Caco-2 (cell line): Measurements from ENCODE around the gene SUMF2. TPM values are rescaled to one million over a fixed set of nuclear protein-coding genes. Genes with fewer than 3 reads are reported as not detected.

Experiments used
- BruUV-seq: library from RNA; stranded (reverse); fragments of 400-500 nt; replicated peaks from 2 replicates; lab custom pipeline; 2021; lab: Mats Ljungman, UMichigan
- CTCF ChIA-PET: fragments of 300-600 bp; sonication (Branson Sonifier 250); formaldehyde crosslinking; loops from one replicate; lab custom pipeline; 2022; ENCODE audit warnings: antibody characterized with exemption; lab: Charles Lee
- POLR2A ChIA-PET: fragments of 300-600 bp; sonication (Branson Sonifier 250); formaldehyde crosslinking; loops from one replicate; lab custom pipeline; 2022; ENCODE audit warnings: antibody characterized with exemption; lab: Charles Lee
- DNase-seq, 2 experiments: peaks; one replicate each; pipeline versions ENCODE4 v3.0.0 to v3.0.0-alpha.2; 2020 to 2022
- H3K27me3 ChIP-seq: replicated peaks from 2 replicates; pipeline ENCODE4 v1.6.0; 2011; ENCODE audit warnings: low read length; ENCODE audit not compliant: control insufficient read depth, insufficient read depth
- H3K36me3 ChIP-seq: 2 replicates; pipeline ENCODE4 v1.5.1; 2011; ENCODE audit warnings: low read length; ENCODE audit not compliant: control insufficient read depth, insufficient read depth
- H3K4me1 ChIP-seq: fragments of 250-450 bp; sonication (Bioruptor Pico); 2 replicates; pipeline ENCODE4 v1.5.1; 2020; ENCODE audit warnings: mild to moderate bottlenecking
- H3K4me3 ChIP-seq: 2 replicates; pipeline ENCODE4 v1.5.1; 2011; ENCODE audit warnings: low read depth, mild to moderate bottlenecking, control low read depth, low read length
- H3K9me3 ChIP-seq: fragments of 250-450 bp; sonication (Bioruptor Pico); 2 replicates; pipeline ENCODE4 v1.5.1; 2020; ENCODE audit warnings: mild to moderate bottlenecking, moderate library complexity
- H3K27ac Mint-ChIP-seq: one replicate; pipeline ENCODE4 v1.8.0; 2022; ENCODE audit warnings: mixed read lengths; ENCODE audit not compliant: unreplicated experiment
- H3K27me3 Mint-ChIP-seq: one replicate; pipeline ENCODE4 v1.8.0; 2022; ENCODE audit warnings: mixed read lengths; ENCODE audit not compliant: insufficient read depth, unreplicated experiment
- H3K36me3 Mint-ChIP-seq: one replicate; pipeline ENCODE4 v1.8.0; 2022; ENCODE audit warnings: mild to moderate bottlenecking, mixed read lengths; ENCODE audit not compliant: insufficient read depth, unreplicated experiment
- H3K4me1 Mint-ChIP-seq: one replicate; pipeline ENCODE4 v1.8.0; 2022; ENCODE audit warnings: low read depth, mixed read lengths; ENCODE audit not compliant: unreplicated experiment
- H3K4me3 Mint-ChIP-seq: one replicate; pipeline ENCODE4 v1.8.0; 2022; ENCODE audit warnings: mild to moderate bottlenecking, moderate library complexity, mixed read lengths; ENCODE audit not compliant: unreplicated experiment
- H3K9me3 Mint-ChIP-seq: one replicate; pipeline ENCODE4 v1.8.0; 2022; ENCODE audit warnings: mixed read lengths; ENCODE audit not compliant: unreplicated experiment
- intact Hi-C: fragments of 100-400 bp; cut with micrococcal nuclease; formaldehyde crosslinking; loops from one replicate; pipeline ENCODE4 v1.10.0; 2022; ENCODE audit not compliant: unreplicated experiment
- total RNA-seq: library from RNA; stranded (reverse); gene quantifications from 2 replicates; pipeline ENCODE4 v1.2.3, GENCODE V29; 2022
- TF ChIP-seq, protein P1 (sequence below), 2 experiments: fragments of 200-600 bp in 1 of 2; IDR thresholded peaks; 1 replicate in 1 of 2; 2 replicates in 1 of 2; pipeline versions ENCODE4 v1.5.1 to v1.8.0; 2011 to 2022; ENCODE audit warnings: antibody characterized with exemption in 1 of 2, control low read depth in 1 of 2, inconsistent platforms in 1 of 2, low read depth in 1 of 2, low read length in 1 of 2, mild to moderate bottlenecking in 1 of 2, moderate library complexity in 1 of 2; ENCODE audit not compliant: insufficient read depth in 1 of 2, severe bottlenecking in 1 of 2, unreplicated experiment in 1 of 2

The SUMF2 gene
- total RNA-seq, 1 experiment from 2014 or later, result 172 TPM

- no peak overlapping the region for H3K4me3 Mint-ChIP-seq
- no peaks in the 10 kb centered on the region for H3K4me1 Mint-ChIP-seq
- CTCF ChIA-PET, result no interaction called here
- Histone ChIP-seq H3K4me3 (no peak overlapping the region), H3K36me3 (no peaks in the 10 kb centered on the region), H3K9me3 (no peaks in the 10 kb centered on the region), H3K4me1 (no peaks in the 10 kb centered on the region), H3K27me3 (no peaks in the 10 kb centered on the region)
- no peaks in the 10 kb centered on the region for H3K27me3 Mint-ChIP-seq
- TF ChIP-seq, protein P1, sequence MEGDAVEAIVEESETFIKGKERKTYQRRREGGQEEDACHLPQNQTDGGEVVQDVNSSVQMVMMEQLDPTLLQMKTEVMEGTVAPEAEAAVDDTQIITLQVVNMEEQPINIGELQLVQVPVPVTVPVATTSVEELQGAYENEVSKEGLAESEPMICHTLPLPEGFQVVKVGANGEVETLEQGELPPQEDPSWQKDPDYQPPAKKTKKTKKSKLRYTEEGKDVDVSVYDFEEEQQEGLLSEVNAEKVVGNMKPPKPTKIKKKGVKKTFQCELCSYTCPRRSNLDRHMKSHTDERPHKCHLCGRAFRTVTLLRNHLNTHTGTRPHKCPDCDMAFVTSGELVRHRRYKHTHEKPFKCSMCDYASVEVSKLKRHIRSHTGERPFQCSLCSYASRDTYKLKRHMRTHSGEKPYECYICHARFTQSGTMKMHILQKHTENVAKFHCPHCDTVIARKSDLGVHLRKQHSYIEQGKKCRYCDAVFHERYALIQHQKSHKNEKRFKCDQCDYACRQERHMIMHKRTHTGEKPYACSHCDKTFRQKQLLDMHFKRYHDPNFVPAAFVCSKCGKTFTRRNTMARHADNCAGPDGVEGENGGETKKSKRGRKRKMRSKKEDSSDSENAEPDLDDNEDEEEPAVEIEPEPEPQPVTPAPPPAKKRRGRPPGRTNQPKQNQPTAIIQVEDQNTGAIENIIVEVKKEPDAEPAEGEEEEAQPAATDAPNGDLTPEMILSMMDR (IDR thresholded peaks at IDR 0.05; ENCODE audit: insufficient read depth in 1 of 2, low read depth in 1 of 2, low read length in 1 of 2, severe bottlenecking in 1 of 2, unreplicated experiment in 1 of 2), result no peak
- no peaks in the 10 kb centered on the region for H3K9me3 Mint-ChIP-seq
- POLR2A ChIA-PET, result no interaction called here
- H3K36me3 Mint-ChIP-seq, result no peaks in the 10 kb centered on the region
- no peak for DNase-seq
- BruUV-seq, result no TSS peak
- H3K27ac Mint-ChIP-seq, result no peak overlapping the region
- intact Hi-C loops, result no loop called here
These were observed 57.4 kb downstream of the SUMF2 start for GRCh38 chr7:56121440-56121839.

DNA sequence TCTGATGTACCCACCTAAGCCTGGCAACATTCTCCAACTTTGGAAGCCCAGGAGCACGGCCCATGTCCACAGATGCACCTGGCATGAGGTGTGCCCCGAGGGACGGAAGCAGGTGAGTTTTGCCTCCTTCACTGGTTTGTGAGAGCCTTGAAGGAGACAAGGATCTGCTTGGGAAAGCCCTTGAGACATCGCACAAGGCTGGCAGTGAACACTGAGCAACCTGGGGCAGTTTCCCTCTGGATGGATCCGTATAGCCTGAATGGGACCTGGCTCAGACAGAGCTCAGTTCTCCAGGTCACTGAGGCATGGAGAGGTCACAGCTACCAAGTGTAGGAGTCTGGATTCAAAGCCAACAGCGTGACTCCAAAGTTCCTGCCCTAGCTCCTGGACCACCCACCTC, 60.9 kb downstream of the SUMF2 start:
- H3K36me3 Mint-ChIP-seq, result no peaks in the 10 kb centered on the region
- H3K9me3 Mint-ChIP-seq, result peaks cover 10% of the 10 kb centered on the region
- Histone ChIP-seq H3K9me3 (no peaks in the 10 kb centered on the region), H3K36me3 (no peaks in the 10 kb centered on the region), H3K4me3 (no peak overlapping the region), H3K27me3 (no peaks in the 10 kb centered on the region), H3K4me1 (no peaks in the 10 kb centered on the region)
- no peak for DNase-seq
- BruUV-seq, result no TSS peak
- ChIA-PET POLR2A (no interaction called here), CTCF (no interaction called here)
- H3K27ac Mint-ChIP-seq, result no peak overlapping the region
- no peaks in the 10 kb centered on the region for H3K4me1 Mint-ChIP-seq
- no peak overlapping the region for H3K4me3 Mint-ChIP-seq
- intact Hi-C loops, result no loop called here
- TF ChIP-seq, protein P1 (IDR thresholded peaks at IDR 0.05; ENCODE audit: insufficient read depth in 1 of 2, low read depth in 1 of 2, low read length in 1 of 2, severe bottlenecking in 1 of 2, unreplicated experiment in 1 of 2), result no peak
- no peaks in the 10 kb centered on the region for H3K27me3 Mint-ChIP-seq

DNA sequence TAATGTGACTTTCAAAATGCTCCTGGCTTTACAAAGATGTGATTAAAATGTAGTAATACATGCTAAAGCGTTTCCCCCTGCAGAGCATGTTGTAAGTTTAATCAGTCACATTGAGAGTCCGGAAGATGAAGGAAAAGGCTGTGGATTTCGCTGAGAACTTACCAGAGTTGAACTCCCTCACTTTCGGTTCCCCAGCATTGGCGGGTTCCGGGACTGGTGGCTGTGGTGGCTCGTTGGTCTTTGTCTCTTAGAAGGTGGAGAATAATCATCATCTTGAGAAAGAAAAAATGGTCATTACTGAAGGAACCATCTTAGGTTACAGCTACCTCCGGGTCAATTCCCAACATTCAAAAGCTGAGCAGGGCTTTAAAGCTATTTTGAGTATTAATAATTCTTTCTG, 61.7 kb downstream of the SUMF2 start:
- intact Hi-C loops, result no loop called here
- no peaks in the 10 kb centered on the region for H3K27me3 ChIP-seq
- ChIA-PET POLR2A (no interaction called here), CTCF (no interaction called here)
- Mint-ChIP-seq H3K4me3 (no peak overlapping the region), H3K4me1 (no peaks in the 10 kb centered on the region), H3K27me3 (no peaks in the 10 kb centered on the region), H3K9me3 (peaks cover 10% of the 10 kb centered on the region), H3K36me3 (no peaks in the 10 kb centered on the region), H3K27ac (no peak overlapping the region)
- H3K9me3 ChIP-seq, result no peaks in the 10 kb centered on the region
- no peak for DNase-seq
- BruUV-seq, result no TSS peak
- H3K4me1 ChIP-seq, result no peaks in the 10 kb centered on the region
- no peaks in the 10 kb centered on the region for H3K36me3 ChIP-seq
- H3K4me3 ChIP-seq, result no peak overlapping the region
- TF ChIP-seq, protein P1 (IDR thresholded peaks at IDR 0.05; ENCODE audit: insufficient read depth in 1 of 2, low read depth in 1 of 2, low read length in 1 of 2, severe bottlenecking in 1 of 2, unreplicated experiment in 1 of 2), result no peak
